CD4-positive, alpha-beta T cell treated with Interleukin-15 for 1 hour (primary cell): ENCODE measurements around the gene SLC66A3.

ENCODE experiments used
- DNase-seq: peaks from one replicate; pipeline ENCODE4 v3.0.0-alpha.2; 2020

SLC66A3 gene

DNA sequence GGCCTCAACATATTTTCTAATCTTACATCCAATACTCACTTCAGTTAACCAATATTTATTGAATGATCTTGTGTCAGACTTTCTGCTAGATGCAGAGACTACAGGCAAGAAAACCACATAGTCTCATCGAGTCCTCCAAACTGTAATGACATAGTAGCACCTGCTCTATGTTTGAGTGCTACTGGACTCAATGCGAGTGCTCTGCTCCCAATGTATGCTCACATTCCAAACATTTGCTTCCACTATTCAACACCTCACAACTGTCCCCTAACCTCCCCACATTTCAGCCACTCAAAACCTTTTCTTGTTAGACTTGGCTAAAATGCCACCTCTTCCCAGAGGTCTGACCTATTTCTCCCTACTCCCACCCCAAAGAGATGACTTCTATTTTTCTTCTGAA lies 65.2 kb downstream of the SLC66A3 start:
- no peak for DNase-seq

DNA sequence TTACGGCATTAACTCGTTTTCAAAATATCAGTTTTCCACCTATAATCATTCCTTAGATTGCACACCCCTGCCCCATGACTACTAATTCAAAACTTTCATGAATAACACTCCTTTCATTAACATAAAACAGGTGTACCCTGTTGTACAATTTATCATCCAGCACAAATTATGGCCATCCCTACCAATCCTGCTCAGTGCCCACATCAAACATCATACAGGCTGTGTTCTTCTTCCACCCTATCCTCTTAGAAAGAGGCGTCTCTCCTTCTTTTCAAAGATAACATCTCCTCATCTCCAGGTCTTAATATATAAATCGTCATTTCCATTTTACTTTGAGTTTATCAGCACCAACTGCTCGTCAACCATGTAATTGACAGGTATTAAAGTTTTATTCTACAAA lies 67.6 kb downstream of the SLC66A3 start:
- DNase-seq = no peak

DNA sequence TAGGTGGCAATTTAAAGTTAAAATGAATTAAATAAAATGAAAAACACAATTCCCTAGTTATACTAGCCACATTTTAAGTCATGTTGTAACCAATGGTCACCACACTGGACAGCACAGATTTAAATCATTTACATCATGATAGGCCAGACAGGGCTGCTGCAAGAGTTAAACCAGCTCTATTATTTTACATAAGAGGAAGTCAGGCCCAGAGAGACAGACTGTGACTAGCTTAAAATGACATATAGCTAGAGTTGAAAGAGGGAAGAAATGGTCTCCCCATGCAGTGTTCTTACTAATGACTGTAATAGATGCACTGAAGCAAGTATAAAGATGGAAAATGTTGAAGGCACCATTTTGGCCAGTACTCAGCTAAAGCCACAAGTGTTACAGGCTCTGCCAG lies 69.6 kb downstream of the SLC66A3 start:
- DNase-seq = no peak

DNA sequence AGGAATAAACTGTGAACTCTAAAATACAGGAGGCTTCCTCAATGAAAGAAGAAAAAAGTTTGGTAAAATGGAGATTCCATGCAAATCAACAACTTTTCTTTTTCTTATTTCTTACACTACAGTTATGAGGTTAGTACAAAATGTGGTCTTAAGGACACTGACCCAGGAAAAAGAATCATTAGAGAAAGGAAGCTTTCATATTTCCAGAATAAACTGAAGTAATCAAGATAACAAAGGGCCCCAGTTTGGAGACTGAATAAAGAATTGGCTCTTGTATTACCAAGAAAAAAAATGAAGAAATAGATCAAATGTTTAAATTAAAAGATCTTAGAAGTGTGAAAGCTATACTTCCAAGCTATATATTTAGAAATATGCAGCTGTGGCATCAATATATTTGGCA lies 72.3 kb downstream of the SLC66A3 start:
- DNase-seq = no peak
